Stimulated activated CD4-positive, alpha-beta T cell treated with anti-CD3 and anti-CD28 coated beads, Interleukin-1b, Interleukin-23, amount 100 ng/mL, for 24 hours (primary cell): Measurements from ENCODE around the gene TENM3.

Experiments
- DNase-seq, 4 experiments: peaks; one replicate each; pipeline ENCODE4 v3.0.0-alpha.2; 2020; ENCODE audit warnings: low read depth in 4 of 4, low spot score in 1 of 4

TENM3 gene

DNA sequence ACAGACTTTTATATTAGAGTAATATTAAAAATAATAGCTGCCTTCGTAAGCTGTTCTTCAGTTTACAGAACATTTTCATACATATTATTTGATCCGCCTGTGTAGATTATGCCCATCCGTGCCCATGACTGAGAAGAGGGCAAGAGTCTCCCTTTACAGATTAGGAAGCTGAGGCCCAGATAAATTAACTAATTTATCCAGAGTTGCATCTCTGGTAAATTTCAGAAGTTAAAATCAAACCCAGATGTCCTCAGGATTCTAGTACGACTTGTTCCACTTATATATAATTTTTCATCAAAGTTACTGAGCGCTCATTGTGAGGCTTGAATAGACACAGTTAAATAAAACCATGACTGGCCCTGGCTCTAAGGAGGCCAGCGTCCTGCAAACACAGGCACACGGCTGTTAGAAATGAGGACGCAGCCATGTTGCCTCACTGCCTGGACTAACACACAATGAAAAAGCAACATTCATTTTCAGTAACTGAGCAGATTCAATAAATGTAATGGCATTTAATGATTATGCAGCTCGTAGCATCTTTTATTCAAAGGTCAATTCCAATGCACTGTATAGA, 148.0 kb downstream of the TENM3 start:
- DNase-seq = no peak

DNA sequence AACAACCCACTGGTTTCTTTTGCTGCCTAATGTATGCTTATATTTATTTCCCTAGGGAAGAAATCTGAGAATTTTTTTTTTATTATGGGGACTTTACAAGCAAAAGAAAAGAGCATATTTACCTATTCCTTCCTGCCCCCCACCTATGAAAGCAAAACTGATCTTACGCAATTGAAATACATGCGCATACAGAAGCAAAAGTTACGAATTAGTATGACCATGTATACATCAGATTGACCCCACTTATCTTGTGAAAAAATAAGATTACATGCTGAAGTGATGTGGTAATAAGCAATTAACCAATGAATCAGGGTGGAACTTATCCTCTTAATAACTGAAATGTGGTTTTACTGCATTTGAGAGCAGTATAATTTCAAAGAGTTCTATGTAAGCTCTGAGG, 151.0 kb downstream of the TENM3 start:
- no peak for DNase-seq

GRCh38 chr4:182400081-182400480, 156.9 kb downstream of the TENM3 start:
- DNase-seq = no peak

- DNase-seq = no peak
Measured at GRCh38 chr4:182400790-182401189, 157.6 kb downstream of the TENM3 start.

DNA sequence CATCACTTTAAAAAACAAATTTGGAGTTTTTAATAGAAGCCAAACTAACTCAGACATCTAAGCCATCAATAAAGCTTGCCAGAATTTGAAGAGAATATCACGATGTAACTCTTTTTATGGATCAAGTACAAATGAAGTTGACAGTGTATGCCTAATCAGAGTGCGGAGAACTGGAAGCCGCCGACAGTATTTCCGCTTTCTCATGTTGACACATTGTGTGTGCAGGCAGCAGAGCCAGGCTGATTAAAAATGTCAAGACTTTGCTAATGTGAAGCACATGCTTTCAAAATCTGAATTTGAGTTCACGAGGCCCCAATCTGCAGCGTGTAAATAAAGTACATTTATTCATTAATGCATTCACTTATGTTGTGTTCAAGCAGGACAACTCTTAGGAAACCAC, 161.2 kb downstream of the TENM3 start:
- DNase-seq = no peak

DNA sequence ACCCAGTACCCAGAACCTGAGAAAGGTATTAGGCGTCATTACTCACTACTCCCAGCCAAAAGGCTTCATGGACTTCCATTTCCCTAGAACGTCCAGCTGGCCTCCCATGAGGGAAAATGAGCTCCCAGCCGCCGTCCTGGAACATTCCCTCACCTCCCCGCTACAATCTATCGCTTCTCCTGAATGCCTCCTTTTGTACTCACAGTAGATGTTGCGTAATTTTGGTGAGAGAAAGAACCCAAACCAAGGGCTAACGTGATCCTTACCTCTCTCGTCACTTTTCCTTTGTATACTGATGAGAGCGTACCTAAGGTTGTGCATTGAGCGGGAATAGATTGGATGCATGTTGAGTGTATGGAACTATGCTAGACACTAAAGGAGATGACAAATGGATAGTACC, 161.9 kb downstream of the TENM3 start:
- DNase-seq = no peak

GRCh38 chr4:182409271-182409670, 166.1 kb downstream of the TENM3 start:
- no peak for DNase-seq

DNA sequence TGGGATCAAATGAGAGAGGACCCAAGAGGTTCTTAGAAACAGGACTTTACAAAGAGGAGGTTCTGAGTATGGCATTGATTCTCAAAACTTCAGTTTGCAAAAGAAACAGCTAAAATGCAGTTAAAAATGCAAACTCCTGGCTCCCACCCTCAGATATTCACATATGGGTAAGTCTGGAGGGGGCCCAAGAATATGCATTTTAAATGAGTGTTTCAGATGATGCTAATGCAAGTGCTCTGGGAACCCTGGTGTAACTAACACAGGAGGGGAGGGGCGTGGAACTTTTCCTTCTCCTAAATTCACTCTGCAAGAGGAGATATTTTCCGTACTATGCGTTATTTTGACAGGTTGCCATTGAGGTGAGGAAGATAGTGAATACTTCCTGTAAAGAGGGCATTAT, 168.2 kb downstream of the TENM3 start:
- no peak for DNase-seq

- DNase-seq = no peak
Measured at GRCh38 chr4:182413550-182413949, 170.3 kb downstream of the TENM3 start.

GRCh38 chr4:182415116-182415515, 171.9 kb downstream of the TENM3 start:
- no peak for DNase-seq

GRCh38 chr4:182416067-182416466, 172.9 kb downstream of the TENM3 start:
- DNase-seq = no peak

GRCh38 chr4:182418054-182418734, 175.0 kb downstream of the TENM3 start:
- no peak for DNase-seq

GRCh38 chr4:182420189-182420588, 177.0 kb downstream of the TENM3 start:
- DNase-seq = no peak

DNA sequence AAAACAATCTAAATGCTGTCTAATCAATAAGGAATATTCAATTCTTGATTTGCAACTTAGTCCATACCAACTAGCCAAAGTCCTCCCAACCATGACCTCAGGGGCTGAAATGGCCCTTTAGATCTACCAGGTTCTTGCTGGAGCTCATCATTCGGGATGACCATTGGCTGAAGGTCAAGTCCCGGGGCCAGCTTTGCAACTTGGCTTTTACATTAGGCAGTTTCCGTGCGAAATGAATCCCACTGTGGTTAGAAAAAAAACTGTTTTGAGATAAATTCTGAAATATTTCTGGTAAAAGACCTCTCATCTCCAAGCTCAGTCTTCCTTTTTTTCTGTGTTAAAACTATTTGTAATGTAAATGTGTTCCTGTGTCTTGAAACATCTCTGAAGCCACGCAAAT, 178.6 kb downstream of the TENM3 start:
- no peak for DNase-seq

DNA sequence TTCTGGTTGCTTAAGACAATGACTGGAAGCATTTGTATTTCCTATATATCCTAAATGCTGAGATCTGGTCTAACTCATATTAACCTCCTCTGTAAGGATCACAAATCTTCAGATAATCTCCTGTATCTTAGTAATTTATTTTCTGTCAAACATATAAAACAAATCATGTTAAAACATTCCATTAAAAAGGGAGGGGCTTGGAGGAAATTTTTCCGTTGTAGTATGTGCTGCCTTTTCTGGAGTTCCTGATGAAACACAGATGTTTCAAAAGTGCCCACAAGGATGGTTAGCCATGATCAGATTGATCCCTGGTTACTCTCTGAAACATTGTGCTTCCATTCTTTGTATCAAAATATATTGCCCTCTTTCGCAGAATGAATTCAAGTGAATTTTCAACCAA, 182.1 kb downstream of the TENM3 start:
- no peak for DNase-seq

DNA sequence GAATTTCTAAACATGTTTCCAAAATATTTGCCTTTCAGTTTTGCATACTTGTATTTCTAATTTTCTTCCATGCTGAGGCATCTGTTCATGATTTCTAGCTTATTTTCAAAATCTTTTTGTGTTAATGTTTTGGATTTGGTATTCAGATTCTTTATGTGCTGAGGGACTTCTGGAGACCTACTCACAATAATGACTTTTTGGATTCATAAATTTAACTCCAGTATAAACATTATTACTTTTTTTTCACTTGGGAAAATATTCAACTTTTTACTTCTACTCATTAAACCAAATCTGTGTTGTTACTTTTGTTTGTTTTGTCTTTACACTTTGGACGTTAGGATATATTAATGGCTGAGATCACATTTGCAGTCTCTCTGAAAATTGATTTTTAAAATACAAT, 183.7 kb downstream of the TENM3 start:
- DNase-seq = no peak

- DNase-seq = no peak
Measured at GRCh38 chr4:182427554-182427953, 184.4 kb downstream of the TENM3 start.

GRCh38 chr4:182429896-182430295, 186.7 kb downstream of the TENM3 start:
- DNase-seq = no peak

- DNase-seq = no peak
Measured at GRCh38 chr4:182432819-182433218, 189.6 kb downstream of the TENM3 start.

DNA sequence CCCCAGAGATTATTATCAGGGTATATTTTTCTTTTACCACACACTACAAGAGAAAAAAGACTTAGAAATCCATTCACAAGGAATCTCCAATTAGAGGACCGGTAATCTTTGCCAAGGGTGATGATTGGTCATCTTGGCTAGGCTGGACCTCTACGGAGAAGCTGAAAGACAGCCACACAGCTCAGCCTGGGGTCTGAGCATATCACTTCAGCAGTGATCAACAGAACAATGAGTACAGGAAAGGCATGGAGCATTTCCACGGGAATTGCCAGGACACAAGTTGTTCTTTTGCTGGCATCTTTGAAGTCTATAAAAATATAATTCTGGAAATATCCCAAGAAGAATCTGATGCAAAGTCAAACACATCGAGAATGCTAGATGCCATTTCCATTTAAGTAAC, 191.5 kb downstream of the TENM3 start:
- no peak for DNase-seq

GRCh38 chr4:182435401-182435800, 192.2 kb downstream of the TENM3 start:
- DNase-seq = no peak

GRCh38 chr4:182443070-182443469, 199.9 kb downstream of the TENM3 start:
- no peak for DNase-seq

GRCh38 chr4:182447767-182448280, 204.6 kb downstream of the TENM3 start:
- DNase-seq = no peak
